HG02763 (cell line): ENCODE results near the gene PHF2.

Source experiments
- ATAC-seq: cut with Tn5 transposase; IDR thresholded peaks from one replicate; pipeline ENCODE4 v1.9.1; 2021; ENCODE audit warnings: mild to moderate bottlenecking, moderate library complexity; ENCODE audit not compliant: unreplicated experiment

Gene PHF2

DNA sequence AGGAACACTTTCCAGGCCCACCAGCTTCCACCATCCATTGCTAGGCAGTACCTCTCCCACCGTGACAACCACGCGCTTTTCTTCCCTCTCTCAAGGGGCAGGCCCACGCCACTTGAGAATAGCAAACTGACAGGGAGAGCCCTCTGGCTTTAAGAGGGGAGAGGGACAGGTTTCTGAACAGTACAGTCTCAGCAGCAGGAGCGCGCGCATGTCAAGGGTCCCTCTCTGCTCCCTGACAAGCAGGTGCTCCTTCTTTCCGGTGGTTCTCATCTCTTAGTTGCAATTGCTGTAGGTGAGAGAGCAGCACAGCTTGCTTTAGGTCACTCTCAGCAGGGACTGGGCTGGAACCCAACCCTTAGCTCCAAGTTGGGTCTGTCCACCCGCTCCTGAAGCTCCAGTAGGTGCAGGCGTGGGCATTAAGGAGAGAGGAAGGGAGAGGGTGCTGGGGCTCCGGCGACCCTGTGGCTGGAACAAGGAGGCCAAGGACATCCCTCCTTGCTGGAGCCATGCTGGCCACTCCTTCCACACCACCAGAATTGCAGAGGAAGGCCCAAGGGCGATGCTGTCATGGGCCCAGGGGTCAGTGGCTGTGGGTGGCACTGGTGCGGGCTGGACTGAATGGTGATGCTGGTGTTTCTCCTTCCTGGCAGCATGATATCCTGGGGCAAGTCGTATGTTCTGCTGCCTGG is 9.0 kb upstream of the PHF2 start:
- no peak for ATAC-seq

DNA sequence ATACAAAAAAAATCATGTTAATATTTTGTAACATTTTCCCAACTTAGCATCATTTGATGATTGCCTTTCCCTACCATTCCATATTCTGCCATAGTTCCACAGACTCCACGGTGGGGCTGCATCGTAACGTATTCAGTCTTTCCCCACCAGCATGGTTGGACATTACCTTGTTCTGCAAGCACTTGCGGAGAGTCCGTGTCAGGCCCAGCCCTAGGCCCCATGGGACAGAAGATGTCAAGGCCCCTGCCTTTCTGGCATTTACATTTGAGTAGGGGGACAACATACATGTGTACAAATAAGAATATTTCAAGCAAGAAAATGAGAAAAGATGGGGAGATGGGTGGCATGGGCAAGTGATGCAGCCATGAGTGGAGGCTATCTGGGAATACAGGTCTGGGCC is 8.2 kb upstream of the PHF2 start:
- ATAC-seq = no peak

DNA sequence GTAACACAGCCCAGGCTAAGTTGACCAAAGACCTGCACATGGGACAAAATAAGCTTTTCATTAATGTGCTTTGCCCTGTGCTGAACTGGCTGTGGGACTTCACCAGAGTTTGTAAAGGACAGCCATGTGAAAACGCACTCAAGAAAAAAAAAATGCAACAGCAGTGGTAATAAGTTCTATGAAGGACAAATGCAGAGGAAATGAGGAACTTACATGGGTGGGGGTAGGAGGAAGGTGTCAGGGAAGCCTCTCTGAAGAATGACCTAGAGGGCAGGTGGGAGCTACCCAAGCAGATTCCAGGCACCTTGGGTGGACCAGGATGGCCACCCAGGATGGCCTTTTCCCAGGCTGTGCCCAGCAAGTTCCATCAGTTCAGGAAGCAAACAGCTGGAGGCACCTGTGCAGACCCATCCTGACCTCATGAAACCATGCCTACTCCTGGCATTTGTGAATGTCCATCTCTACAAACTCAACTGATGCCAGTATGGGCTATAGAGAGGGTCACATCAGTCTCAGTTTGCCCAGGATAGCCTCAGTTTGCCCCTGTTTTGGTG is 6.7 kb upstream of the PHF2 start:
- ATAC-seq = no peak

DNA sequence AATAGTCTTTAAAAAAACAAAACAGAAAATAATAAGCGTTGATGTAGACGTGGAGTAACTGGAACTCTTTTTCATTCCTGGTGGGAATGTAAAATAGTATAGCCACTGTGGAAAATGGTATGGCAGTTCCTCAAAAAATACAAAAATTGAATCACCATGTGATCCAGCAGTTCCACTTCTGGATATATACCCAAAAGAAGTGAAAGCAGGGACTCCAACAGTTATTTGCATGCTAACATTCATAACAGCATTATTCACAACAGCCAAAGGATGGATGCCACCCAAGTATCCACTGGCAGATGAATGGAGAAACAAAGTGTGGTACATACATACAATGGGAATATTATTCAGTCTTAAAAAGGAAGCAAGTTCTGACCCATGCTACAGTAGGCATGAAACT is 4.2 kb upstream of the PHF2 start:
- ATAC-seq = no peak

GRCh38 chr9:93572636-93573515 is 3.5 kb upstream of the PHF2 start:
- no peak for ATAC-seq

DNA sequence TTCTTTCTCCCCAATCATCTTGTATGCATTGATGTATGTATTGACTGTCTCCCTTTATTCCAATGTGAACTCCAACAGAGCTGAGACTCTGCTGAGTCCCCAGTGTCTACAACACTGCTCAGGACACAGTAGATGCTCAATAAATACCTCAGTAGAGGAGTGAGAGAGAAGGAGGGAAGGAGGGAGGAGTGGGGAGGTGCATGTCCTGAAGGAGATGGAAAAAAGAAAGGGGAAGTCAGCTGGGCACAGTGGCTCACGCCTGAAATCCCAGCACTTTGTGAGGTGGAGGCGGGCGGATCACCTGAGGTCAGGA is 2.9 kb upstream of the PHF2 start:
- no peak for ATAC-seq

- no peak for ATAC-seq
These were observed 2.1 kb upstream of the PHF2 start for GRCh38 chr9:93574091-93574899.

DNA sequence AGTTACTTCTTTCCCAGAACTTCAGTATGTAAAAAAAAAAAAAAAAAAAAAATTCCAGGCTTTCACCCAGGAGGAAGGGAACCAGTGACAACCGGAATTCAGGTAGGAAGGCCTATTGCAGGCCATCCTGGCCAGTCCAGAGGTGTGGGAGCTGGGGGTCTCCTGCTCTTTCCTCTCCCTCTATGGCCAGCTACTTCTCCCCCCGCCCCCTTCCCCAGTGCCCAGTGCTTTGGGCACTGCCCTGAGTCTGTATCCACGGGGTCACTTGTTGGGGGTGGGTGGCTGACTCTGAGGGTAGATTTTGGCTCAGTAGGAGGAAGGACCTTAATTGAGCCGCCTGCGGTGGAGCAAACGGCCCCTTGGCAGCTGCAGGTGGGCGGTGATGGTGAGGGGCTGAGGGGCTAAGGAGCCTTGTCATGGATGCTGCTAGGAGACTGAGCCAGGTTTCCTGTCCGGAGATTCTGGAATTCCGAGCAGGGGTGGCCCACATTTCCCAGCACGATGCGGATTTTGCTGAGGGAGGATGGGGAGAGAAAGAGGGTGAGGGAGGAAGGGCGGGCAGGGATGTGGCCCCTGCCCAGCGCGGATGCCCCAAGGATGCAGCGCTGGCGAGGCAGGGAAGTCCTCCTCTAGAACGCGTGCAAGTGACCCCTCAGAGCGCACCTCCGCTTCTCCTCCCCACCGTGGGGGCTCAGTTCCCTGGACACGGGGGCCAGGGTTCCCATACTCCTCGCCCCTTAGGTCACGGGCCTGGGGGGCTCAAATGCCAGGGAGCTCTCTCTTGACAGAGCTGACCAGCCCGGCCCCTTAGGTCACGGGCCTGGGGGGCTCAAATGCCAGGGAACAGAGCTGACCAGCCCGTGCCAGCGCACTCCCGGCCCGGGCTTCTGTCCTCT is 1.2 kb upstream of the PHF2 start:
- no peak for ATAC-seq

DNA sequence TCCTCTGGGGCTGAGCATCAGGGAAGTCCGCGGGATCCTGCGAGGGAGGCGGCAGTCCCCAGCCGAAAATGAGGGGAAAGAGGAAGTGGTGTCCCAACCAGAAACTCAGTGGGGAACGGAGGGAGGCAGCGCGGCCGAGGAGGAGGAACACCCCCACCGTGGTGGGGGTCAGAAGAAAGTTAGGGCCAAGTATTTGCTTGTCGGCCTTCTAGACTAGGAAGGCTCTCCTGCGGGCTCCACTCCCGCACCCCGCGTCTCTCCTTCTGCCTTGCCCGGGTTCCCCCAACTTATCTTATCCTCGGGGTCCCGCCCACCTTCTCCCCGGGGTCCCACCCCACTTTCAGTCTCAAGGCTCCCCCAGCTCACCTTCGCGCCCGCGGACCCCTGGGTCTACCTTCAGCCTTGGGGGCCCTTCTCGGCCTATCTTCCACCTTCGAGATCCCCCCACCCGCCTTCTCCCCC is 557 bp upstream of the PHF2 start:
- peak; percentile 33 for ATAC-seq

- peak; percentile 14 for ATAC-seq
These were observed 942 bp downstream of the PHF2 start for GRCh38 chr9:93577078-93577974.

- no peak for ATAC-seq
These were observed 1.7 kb downstream of the PHF2 start for GRCh38 chr9:93577975-93578682.

GRCh38 chr9:93578844-93579243 is 2.5 kb downstream of the PHF2 start:
- no peak for ATAC-seq

DNA sequence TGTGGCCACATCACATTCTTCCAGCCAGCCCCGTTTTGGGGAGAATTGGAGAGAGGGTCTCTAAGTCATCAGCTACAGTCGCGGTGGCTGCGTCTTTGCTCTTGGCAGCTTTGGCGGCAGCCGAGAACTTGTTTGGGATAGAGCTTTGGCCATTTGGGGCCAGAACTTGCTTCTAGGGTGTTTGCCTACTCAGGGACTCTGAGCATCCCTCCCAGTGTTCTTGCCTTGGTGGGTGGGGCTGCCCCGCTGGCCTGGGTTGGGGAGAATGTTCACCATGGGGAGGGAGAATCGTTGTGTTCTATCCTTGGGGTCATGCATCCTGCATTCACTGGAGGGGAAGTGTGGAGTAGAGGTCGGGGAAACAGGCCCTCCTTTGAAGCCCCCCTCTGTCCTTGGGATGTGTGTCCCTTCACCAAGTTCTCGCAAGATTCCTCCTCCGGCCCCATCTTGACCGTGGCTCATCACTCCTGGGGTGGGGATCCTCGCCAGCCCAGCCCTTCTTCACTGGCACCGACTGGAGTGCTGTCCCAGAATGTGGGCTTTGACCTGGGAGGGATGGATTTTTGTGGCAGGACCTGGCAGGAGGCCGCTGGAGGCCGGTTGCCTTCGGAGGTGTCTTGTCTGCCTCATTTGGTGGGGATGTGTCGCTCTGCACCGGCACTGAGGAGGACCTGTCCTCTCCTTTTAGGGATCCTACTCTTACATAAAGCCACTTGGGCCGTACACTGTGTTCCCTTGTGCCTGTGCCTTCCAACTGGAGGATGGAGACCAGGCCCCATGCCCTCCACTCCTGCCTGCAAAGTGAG is 3.5 kb downstream of the PHF2 start:
- no peak for ATAC-seq

- no peak for ATAC-seq
These were observed 4.4 kb downstream of the PHF2 start for GRCh38 chr9:93580654-93581380.

DNA sequence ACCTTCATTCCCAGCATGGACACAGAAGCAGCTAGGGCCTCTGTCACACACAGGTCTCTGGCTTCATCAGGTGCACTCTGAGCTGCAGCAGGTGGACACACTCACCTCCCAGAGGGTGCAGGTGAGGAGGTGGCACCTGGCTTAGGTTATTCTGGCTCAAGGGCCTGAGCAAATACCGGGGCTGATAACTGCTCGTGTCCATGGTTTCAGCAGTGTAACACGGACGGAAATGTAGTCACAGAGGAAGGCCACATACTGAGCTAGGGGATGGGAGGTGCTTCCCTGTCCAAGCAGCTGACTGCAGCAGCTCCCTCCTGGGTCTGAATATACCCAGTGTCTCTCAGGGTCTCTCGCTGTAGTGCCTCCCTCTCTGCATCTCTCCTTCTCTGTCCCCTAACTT is 5.7 kb downstream of the PHF2 start:
- no peak for ATAC-seq

- ATAC-seq = no peak
These were observed 6.2 kb downstream of the PHF2 start for GRCh38 chr9:93582550-93582949.

DNA sequence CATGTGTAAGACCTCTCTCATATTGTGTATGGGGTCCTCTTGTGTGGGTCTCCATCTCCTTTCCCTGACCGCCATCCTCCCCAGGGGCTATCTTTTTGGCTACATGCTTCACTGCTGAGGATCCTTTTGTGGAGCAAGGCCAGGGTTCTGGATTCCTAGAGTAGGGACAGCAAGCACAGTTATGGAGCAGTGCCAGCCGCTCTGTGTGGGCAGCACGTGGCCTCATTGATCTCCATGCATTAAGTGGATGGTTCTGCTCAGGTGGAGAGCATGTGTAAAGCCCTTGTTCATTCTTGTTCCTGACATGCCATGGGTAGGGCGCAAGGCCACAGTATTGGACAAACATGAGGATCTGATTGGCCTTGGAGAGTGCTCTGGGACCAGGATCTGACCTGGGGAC is 8.9 kb downstream of the PHF2 start:
- no peak for ATAC-seq
